Measurements from ENCODE around the gene CEP350.

The CEP350 gene

DNA sequence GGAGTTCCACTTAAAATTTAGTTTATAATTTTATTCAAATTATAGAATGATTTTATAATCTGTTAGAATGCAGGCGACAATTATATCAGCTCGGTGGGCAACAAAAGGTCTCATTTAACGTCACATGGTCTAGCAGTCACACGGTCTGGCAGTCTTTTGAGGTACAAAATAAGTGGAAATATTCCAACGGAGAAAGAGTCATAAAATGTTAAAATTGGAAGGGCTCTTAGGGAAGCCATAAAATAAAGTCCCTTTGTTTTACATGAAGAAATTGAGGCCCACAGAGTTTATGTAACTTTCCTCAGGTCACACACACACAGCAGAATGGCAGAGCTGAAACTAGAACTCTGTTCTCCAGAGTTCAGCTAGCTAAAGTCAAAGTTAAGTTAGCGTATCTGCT is 115.7 kb downstream of the CEP350 start:
- no peak for DNase-seq

DNA sequence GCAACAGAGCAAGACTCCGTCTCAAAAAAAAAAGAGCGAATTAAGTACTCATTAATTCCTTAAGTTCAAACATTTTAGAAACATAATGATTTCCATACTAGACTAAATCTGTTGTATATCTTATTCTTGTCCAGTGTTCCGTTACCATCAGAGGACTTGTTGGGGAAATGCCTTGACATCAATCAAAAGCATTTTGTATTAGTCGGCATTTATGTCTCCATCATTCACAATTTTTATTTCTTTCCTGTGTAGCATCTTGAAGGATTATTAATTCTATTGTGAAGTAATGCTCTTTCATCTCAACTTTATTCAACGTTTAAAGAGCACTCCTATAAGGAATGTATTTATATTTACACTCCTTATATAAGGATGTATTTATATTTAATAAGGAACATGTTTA is 117.1 kb downstream of the CEP350 start:
- DNase-seq: no peak

DNA sequence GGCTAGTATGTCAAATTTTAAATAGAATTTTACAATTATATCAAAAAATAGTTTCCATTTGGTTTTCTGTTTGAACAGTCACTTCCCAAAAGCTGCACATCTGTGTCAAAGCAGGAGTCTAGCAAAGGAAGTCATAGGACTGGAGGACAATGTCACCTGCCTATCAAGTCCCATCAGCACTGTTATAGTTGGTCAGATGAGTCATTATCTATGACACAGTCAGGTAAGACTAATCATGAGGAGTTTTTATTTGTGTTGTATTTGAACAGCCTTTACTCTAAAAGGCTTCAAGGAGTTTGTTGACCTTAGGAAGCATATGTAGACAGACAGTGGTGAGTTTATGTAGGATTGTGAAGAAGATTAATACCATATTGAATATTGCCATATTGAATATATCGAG is 125.8 kb downstream of the CEP350 start:
- no peak for DNase-seq

DNA sequence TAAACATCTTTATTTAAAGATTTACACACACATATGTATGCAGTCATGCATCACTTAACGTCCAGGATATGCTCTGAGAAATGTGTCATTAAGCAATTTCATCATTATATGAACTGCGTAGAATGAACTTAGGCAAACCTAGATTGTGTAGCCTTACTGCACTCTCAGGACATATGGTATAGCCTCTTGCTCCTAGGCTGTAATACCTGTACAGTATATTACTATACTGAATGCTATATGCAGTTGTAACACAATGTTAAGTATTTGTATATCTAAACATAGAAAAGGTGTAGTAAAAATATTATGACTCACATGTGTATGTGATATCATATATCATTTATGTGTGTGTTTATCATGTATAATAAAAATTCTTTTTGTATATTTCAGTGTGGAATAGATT is 126.9 kb downstream of the CEP350 start:
- no peak for DNase-seq

DNA sequence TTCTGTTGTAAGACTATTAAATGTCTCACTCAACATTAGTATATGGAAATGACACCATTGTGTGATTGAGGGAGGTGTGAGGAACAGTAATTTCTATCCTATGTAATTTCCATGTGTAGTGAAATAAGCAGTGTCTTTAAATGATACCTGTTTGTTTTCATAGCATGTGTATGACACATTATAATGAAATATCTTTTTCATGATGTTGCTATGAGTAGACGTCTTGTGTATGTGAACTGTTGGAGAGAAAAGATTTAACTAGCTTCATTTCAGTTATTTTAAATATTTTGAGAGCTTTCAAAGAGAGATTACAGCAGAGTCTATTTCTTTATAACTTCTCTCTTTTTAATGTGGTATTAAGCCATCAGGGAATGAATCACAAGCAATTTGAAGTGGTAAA is 128.6 kb downstream of the CEP350 start:
- DNase-seq: no peak

DNA sequence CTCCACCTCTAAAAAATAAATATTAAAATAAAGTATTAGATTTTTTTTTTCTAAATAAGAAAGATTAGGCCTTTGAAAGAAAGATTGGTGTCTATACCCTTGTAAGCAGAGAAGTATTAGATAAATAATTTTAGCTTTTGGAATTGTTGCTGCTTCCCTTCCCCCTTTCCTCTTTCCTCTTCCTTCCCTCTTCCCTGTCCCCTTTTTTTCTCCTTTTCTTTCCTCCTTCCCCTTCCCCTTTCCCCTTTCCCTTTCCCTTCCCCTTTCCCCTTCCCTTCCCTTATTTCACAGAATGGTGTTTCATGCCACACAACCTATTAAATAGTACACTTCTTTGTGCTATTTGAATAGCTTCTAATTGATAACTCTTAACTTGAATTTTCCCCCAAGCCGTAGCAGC is 130.3 kb downstream of the CEP350 start:
- DNase-seq: no peak

DNA sequence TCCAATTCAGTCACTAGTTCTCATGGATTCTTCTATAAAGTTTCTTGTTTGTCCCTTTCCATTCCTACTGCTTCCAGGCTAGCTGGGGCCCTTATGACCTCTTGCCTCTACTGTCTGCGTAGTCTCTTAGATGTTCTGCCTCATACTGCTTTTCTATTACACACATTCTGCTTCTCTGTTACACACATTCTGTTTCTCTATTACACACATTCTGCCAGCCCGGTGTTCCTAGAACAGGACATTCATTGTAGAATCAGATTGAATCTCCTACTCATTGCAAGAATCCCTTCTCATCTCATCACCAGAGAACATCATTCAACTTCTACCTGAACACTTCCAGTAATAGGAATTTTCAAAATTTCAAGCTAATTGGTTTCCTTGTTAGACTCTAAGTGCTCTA is 130.7 kb downstream of the CEP350 start:
- no peak for DNase-seq

DNA sequence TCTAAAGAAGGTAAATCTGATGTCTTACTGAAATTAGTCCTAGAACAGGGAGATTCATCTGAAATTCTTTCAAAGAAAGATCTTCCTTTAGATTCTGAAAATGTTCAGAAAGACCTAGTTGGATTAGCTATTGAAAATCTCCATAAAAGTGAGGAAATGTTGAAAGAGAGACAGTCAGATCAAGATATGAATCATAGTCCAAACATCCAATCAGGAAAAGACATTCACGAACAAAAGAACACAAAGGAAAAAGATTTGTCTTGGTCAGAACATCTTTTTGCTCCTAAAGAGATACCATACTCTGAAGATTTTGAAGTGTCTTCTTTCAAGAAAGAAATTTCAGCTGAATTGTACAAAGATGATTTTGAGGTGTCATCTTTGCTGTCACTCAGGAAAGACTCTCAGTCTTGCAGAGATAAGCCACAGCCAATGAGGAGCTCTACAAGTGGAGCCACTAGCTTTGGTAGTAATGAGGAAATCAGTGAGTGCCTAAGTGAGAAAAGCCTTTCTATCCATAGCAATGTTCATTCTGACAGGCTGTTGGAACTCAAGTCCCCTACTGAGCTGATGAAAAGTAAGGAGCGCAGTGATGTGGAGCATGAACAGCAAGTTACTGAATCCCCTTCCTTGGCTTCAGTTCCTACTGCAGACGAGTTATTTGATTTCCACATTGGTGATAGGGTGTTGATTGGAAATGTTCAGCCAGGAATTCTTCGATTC is 138.5 kb downstream of the CEP350 start:
- no peak for DNase-seq

DNA sequence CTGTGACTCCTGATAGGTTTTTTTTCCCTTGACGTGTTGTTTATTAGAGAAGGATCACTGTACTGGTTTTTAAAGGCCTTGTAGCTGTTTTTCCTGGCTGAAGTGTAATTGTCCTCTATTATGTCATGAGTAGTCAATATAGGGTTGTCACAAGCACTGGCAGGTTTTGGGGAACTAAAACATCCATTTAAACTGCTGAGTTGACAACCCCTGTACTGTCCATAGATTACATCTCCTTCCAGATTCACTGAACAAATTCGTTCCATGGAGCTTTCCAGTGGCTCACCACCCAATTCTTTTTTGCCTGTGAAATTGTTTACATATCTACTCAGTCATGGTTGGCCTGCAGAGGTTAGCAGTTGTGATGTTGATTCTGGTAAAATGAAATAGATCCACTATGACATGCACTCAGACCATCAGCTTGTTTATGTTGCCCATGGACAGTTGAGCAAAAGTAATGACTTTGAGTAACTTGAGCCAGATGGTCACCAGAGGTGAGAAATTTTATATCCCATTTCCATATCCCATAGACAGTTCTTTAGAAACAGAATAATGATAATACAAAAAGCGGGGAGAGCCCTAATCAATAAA is 140.2 kb downstream of the CEP350 start:
- DNase-seq: no peak

DNA sequence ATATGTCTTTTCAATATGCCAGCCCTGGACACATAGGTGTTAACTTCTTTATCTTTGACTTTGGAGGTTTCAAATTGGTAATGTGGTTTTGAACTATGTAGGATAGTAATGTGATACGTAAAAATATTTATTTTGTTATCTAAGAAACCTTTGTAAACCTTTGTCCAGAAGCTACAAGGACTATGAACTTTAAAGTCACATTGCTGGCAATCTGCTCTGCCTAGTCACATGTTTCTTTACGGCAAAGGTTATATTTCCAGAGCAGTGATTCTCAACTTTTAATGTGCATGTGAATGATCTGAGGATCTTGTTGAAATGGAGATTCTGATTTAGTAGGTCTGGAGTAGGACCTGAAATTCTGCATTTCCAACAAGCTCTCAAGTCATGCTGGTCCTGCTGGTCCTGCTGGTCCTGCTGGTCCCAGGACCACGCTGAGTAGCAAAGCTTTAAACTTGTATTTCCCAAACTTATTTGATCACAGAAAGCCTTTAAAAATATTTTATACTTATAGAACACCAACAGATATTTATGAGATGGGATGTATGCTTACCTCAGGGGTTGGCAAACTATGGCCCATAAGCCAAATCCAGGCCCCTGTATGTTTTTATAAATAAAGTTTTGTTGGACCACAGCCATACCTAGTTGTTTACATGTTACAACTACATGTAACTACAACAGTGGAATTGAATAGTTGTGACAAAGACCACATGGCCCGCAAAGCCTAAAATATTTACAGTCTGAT is 142.1 kb downstream of the CEP350 start:
- DNase-seq: no peak

DNA sequence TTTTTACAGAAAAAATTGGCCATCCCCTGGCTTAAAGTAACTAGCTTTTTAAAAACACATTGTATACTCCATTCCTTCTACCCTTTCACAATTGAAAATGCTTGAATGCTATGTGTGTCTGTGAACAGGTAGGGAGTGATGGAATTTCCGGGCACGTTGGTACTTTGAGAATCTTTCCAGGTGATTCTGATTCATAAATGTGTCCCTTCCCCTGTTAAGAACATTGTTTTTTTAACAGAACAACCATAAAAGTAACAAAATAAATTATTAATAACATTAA is 142.7 kb downstream of the CEP350 start:
- no peak for DNase-seq

DNA sequence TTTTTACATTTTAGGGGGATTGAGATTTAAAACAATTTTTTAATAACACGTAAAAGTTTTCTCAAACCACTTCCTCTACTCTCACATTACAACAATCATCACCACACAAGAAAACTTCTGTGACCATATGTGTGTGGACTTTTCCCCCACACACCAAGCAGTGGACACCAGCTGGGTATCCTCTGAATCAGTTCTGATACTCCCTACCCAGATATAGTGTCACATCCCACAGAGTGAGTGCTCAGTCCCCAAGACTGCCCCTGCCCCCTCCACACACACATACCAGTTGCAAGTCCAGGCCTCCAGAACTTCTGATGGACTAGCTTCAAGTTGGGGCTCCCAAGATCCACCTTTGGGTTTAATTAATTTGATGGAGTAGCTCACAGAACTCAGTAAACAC is 146.8 kb downstream of the CEP350 start:
- DNase-seq: no peak

DNA sequence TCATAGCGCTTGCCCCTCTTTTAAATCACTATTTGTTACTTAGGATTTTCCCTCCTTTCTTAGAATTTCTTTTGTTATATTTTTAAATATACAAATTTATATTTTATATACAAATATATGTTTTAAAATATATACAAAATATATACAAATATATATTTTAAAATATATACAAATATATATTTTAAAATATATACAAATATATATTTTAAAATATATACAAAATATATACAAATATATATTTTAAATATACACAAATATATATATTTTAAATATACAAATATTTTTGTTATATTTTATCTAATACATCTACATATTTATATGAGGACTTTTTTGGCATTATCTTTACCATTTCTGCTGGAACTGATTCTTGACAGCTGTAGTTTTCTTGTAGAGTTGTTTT is 149.2 kb downstream of the CEP350 start:
- no peak for DNase-seq

DNA sequence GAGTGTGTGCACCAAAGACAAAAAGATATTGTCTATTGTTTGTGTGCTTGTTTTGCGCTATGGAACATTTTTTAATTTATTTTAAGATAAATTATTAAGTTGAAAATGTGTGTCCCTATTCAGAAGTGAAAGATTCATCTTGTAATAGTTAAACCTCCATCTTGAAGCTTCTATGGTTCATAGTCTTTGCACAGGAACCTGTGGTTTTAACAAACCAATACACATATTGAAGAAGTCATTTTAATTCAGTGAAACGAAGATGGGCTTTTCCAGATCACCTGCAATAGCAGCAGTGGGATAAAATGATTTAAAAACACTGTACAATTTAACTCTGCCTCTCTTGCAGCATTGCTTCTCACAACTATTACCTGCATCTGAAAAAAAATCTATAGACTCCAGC is 157.5 kb downstream of the CEP350 start:
- no peak for DNase-seq

DNA sequence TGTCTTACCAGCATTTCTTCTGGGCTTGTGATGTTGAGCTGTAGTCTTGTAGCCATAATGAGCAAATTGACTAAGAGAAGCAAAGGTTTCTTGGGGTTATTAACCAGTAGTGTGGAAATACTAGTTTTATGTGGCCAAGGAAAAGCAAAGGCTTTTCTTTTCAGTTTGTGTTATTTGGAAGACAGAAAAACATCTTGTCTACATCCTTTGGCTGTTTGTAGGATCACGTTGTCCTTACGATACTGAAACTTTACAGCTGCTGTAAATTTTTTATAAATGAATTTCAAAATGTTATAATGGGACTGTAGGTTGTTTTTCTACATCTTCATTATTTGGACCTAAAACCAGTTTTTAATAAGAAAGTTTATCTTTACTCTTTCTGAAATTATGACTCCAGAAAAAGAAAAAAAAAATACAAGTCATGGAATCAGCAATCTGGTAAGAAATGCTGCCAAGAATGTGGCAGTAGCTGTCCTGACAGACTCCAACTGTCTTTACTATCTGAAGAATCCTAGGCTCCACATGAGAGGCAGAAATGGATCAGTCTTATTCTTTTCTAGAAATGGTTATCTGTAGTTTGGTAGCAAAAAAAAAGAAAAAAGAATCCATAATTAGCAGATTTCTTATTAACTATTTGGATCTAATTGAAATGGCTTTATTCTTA is 158.5 kb downstream of the CEP350 start:
- DNase-seq: no peak

DNA sequence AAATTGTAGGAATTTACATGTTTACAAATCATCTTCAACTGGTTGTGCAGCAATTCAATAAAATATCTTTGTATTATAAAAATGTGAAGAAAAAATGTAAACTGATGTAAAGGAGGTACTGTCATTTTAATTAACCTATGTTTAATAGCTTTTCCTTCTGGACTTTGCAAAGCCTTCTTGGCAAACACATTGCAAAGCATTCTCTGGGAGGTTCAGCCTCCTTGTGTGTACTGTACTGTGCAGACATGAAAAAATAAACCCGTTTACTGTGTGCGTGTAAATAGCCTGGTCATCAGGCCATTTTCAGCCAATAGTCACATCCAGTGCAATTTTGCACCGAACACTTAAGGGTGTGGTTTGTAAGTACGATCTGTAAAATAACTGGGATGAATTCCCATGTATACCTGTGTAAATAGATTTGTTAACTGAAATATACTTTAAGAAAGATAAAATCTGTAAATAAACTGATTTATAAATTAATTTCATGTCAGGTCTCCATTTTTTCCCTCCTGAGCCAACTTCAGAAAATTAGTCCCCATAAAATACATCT is 159.9 kb downstream of the CEP350 start:
- no peak for DNase-seq

DNA sequence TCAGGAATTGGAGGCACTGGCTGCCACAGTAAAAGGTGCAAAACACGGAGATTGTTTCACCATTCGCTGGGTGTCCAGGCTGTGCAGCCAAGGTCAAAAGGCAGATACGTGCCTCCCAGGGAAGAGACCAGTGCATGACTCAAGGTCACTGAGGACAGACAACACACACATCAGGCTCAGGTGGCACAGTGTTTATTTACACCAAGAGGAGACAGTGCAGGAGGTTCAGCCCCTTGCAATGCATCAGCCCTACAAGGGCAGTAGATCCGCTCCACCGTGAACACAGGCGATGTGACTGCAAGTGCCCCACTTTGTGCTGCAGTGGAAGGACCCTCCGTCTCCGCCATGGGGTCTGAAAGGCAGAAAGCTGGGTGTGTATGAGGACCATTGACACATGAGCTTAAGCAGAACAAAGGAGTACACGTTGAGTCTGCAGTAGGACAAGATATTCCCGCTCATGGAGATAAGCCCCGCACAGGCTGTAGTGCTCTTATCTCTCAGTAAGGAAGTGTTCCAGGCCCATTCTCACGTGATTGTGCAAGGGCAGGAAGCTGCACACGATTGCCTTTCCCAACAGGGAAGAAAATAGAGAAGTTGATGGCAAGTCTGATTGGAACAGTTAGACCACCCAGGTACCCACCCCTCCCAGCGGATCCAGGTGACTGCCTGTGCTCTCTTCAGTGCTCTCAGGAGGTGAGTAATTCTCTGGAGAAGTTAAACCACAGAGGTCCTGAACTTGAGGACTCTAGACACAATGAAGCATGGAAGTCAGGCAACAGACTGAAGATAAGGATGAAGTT is 162.6 kb downstream of the CEP350 start:
- DNase-seq: no peak

DNA sequence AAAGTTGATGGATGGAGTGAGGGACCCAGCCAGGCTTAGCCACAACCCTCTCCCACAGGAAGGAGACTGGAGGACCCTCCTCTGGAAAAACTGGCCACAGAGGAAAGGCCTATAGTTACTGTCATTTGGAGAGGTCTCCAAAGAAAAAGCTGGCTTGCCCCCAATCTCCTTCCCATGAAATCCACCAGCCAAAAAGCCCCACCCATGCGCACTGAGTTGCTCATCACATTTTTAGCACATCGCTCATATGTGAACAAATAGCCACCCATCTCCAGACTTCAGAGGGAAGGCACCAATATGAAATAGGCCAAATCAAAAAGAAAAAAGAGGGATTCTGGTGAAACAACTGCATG is 163.1 kb downstream of the CEP350 start:
- no peak for DNase-seq

DNA sequence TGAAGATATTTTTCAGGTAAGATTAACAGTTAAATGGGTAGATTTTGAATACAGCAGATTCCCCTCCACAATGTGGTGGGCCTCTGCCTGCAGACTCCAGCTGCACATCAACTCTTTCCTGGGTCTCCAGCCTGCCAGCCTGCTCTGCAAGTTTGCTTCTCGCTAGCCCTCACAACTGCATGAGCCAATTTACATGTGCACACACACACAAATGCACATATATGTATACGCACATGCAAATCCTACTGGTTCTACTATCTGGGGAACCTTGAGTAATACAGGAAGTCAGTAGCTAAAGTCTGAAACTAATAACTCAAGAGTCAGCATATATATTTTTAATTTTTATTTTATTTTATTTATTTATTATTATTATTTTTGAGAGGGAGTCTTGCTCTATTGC is 165.2 kb downstream of the CEP350 start:
- DNase-seq: no peak

DNA sequence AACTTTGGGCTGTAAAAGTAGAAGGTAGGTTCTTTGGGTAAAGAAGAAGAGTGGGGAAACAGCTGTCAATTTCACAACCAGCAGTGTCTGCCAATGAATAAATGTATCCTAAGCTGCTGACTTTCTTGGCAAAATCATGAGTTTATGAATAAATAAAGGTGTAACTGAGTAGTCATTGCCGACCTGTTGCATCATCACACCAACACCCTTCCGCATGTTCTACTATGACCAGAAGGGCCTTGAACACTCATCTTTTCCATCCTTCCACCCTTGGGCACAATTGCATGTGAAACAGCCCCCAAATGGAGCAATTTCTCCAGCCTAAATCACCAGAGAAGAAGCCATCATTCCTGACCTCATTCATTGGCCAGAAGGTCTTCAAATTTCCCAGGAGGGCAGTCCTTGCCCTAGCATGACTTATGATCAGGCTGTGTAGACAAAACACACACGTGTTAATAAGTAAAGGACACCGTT is 168.9 kb downstream of the CEP350 start:
- no peak for DNase-seq

DNA sequence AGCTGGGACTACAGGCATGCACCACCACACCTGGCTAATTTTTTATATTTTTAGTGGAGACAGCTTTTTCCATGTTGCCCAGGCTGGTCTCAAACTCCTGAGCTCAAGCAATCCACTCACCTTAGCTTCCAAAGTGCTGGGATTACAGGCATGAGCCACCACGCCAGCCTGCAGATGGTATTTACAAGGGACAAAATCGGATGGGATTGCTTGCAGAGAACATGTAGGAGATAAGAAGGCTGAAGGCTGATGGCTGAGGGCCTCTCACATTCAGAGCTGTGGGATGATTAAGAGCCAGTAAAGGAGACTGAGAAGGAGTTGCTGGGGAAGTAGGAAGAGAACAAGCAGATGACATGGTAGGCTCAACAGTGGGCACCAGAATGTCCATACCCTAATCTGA is 176.0 kb downstream of the CEP350 start:
- no peak for DNase-seq

DNA sequence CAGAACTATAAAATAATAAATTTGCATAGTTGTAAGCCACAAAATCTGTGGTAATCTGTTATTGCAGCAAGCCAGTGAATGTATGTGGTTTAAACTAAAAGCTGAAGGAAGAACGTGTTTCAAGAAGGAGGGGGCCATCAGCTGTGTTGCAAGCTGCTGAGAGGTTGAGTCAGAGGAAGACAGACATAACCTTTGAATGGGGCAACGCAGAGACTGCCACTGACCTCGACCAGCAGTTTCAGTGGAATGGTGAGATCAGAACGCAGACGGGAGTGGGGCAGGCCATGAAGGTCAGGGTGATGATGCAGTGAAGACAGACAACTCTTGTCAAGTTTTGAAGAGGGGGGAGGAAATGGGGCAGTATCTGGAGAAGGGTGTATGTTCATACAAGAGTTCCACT is 176.9 kb downstream of the CEP350 start:
- DNase-seq: no peak

DNA sequence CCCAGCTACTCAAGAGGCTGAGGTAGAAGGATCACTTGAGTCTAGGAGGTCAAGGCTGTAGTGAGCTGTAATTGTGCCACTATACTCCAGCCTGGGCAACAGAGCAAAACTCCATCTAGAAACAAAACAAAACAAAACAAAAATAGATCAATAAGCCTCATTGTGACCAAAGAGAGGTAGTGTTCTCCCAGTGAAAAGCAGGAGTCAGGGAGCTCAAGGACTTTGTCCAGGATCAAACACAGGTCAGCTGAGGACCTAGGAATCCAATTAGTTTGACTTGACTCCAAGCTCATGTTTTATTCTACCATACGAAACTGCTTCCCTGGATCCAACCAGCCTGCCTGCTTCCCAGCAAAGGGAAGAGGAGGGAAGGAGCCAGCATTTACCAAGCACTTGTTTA is 178.6 kb downstream of the CEP350 start:
- DNase-seq: no peak
